COLO829 (cell line): Measurements from ENCODE around the gene FBXO40.

Experiments used
- DNase-seq: peaks from one replicate; pipeline ENCODE4 v3.0.0; 2012; ENCODE audit warnings: low spot score

The FBXO40 gene

GRCh38 chr3:121663171-121663847, 70.1 kb downstream of the FBXO40 start:
- DNase-seq, result no peak

GRCh38 chr3:121665488-121665887, 72.3 kb downstream of the FBXO40 start:
- DNase-seq, result no peak

- no peak for DNase-seq
These were observed 74.2 kb downstream of the FBXO40 start for GRCh38 chr3:121667333-121667732.

GRCh38 chr3:121670676-121671075, 77.5 kb downstream of the FBXO40 start:
- DNase-seq, result no peak

GRCh38 chr3:121677141-121677540, 84.0 kb downstream of the FBXO40 start:
- no peak for DNase-seq
